ENCODE data around the gene MPST.
"Not testable (repeated sequence)": the region's sequence is repeated elsewhere in the genome, so short reads cannot be mapped to it uniquely, and the experiment has no call there.

MPST gene

GRCh38 chr22:37062702-37063381 lies 43.3 kb downstream of the MPST start:
- no peak for DNase-seq

- DNase-seq: peak in 1 of 2 experiments; percentile 35
Measured at GRCh38 chr22:37063431-37064420, 44.2 kb downstream of the MPST start.

DNA sequence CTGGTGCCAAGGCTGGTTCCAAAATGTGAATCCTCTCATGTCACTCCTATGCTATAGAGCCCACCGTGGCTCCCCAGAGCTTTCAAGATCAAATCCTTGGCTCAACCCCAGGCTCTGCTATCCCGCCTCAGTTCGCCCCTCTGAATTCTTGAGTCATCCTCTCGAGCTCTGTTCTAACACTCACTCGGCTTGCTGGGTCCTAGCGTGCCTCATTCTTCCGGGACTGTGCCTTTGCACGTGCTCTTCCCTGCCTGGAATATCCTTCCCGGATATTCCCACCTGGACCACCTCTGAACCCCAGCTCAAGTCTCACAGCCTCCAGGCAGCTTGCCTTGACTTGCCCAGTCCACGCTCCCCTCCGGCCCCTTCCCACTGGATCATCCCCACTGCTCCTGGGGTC lies 45.0 kb downstream of the MPST start:
- no peak for DNase-seq

- DNase-seq: no peak
Measured at GRCh38 chr22:37065180-37065579, 45.6 kb downstream of the MPST start.

DNA sequence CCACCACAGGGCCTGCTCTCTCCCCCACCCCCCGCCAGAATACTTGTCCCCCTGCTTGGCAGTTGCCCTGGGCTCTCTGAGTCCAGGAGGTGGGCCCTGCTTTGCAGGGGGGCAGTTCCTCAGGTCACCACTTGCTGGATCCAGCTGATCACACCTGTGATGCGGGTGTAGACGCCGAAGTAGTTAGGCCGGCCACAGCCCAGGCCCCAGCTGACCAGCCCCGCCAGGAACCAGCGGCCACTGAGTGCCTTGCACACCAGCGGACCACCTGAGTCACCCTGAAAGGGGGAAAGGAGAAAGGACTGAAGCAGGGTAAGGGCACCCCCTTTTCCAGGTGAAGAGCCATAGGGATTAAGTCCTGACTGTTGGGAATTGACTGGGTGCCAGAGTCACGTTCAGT lies 46.4 kb downstream of the MPST start:
- no peak for DNase-seq

GRCh38 chr22:37067428-37067827 lies 47.9 kb downstream of the MPST start:
- DNase-seq: no peak

DNA sequence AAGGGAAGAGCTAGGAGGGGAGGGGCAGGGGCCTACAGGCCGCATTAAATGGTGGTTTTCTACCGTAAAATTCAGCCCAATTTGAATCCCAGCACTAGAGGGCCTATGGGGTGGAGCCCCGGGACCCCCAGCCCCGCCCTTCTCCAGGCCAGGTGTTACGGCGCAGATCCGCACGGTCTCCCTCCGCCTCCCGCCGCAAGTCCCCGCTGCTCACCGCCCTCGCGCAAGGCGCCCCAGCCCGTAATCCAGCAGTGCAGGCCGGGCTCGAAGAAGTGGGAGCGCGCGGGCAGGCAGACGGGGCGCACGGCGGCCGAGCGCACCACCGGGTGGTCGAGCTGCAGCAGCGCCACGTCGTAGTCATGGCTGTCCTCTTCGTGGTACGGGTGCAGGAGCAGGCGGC lies 49.3 kb downstream of the MPST start:
- DNase-seq: peak in 1 of 2 experiments; percentile 69

- peak in 1 of 2 experiments; percentile 60 for DNase-seq
Measured at GRCh38 chr22:37069319-37069718, 49.8 kb downstream of the MPST start.

DNA sequence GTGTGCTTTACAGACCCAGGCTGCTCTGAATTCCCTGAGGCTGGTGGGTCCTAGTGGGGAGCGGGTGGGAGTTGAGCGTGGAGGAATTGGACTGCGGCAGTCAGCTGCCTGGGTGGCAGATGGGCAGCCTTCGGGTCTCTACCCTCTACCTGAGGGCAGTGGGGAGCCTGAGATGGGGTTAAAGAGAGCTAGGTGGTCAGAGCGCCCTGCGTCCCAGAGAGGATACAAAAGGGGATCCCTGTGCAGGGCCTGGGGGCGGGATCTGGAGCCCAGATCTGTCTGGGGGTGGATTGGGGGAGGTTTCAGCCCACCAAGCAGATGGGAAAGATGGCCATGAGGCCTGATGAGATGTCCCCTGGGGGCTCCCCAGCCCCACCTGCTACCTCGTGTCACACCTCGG lies 50.2 kb downstream of the MPST start:
- peak; percentile 45 to 80 for DNase-seq

DNA sequence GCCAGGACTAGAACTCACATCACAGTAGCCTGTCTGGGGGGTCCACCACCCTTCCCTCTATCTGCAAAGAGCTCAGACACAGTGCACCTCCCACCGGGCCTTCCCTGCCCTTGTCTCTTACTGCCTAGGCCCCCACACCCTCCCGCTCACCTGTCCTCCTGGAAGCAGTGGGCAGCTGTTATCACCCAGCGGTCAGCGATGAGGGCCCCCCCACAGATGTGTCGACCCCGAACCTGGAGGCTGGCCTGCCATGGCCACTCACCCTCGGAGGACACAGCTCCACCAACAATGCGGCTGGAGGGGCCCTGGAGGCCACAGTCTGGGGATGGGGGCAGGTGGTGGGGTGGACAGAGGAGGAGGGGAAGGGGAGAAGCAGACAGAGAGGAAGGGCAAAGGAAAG lies 50.8 kb downstream of the MPST start:
- peak in 1 of 2 experiments; percentile 66 for DNase-seq

DNA sequence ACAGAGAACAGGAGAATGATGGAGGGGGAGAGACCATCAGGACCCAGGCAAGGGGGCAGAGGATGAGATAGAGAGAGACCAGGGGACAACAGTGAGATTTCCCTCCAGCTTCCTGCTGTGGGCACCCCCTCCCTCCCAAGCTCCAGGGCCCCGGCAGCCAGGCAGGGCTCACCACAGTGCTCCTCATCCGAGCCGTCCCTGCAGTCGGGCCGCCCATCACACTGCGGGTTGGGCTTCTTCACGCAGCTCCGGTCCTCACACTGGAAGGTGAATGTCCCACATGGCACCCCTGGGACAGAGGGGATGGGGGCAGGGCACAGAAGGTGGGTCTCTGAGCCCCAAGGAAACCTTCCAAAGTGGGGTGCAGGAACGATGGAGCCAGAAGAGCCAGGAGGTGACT lies 51.2 kb downstream of the MPST start:
- peak in 1 of 2 experiments; percentile 56 for DNase-seq

DNA sequence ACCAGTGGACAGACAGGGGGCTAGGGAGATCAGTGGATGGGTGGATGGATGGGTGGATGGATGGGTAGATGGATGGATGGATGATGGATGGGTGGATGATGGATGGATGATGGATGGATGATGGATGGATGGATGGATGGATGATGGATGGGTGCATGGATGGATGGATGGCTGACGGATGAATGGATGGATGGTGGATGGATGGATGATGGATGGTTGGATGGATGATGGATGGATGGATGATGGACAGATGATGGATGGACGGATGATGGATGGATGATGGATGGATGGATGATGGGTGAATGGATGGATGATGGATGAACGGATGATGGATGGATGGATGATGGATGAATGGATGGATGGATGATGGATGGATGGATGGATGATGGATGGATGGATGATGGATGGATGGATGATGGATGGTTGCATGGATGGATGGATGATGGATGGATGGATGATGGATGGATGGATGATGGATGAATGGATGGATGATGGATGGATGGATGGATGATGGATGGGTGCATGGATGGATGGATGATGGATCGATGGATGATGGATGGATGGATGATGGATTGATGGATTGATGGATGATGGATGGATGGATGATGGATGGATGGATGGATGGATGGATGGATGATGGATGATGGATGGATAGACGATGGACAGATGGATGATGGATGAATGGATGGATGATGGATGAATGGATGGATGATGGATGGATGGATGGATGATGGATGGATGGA lies 52.5 kb downstream of the MPST start:
- DNase-seq: not testable (repeated sequence)

DNA sequence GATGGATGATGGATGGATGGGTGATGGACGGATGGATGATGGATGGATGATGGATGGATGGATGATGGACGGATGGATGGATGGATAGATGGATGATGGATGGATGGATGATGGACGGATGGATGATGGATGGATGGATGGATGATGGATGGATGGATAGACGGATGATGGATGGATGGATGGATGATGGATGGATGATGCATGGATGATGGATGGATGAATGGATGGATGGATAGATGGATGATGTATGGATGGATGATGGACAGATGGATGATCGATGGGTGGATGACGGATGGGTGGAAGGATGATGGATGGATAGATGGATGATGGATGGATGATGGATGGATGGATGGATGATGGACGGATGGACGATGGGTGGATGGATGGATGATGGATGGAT lies 53.1 kb downstream of the MPST start:
- DNase-seq: no peak

DNA sequence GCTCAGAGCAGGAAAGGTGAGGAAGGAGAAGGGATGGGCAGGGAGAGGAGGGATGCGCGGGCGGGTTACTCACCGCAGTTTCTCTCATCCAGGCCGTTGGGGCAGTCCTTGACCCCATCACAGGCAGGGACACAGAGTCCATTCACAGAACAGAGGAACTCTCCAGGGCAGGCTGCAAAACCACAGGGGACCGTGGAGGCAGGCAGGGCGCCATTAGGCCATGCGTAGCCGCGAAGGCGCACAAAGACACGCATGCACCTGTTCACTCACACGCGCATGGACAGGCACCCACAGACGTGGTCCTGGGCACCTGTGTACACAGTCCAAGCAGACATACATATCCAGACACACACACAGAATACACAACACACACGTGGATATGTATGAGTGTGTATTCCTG lies 55.0 kb downstream of the MPST start:
- DNase-seq: peak in 1 of 2 experiments; percentile 58

GRCh38 chr22:37075046-37075445 lies 55.5 kb downstream of the MPST start:
- DNase-seq: peak in 1 of 2 experiments; percentile 58

- DNase-seq: no peak
Measured at GRCh38 chr22:37075822-37076433, 56.4 kb downstream of the MPST start.

- peak in 1 of 2 experiments; percentile 54 for DNase-seq
Measured at GRCh38 chr22:37077802-37078448, 58.4 kb downstream of the MPST start.

DNA sequence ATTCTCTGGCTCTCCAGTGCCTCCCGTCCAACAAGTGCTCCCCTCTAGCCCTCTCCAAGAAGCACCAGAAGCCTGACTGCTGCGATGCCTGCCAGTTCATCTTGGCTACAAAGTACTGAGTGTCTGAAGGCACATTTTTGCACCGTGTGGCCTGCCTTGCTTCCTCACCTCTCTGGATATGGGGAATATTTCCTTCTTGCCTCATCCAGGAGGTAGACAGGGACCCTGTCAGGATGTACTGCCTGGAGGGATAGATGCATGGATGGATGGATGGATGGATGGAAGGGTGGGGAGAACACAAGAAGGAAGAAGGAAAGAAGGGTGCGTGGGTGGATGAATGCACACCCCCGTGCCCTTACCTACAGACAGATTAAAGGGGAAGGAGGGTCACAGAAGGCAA lies 59.6 kb downstream of the MPST start:
- DNase-seq: no peak

Measured in NCI-H524 (cell line).